Kidney epithelial cell (primary cell): ENCODE data around the gene JAKMIP3. TPM values are rescaled to one million over a fixed set of nuclear protein-coding genes. Genes with fewer than 3 reads are reported as not detected.

Experiments used
- DNase-seq: peaks from one replicate; pipeline ENCODE4 v3.0.0-alpha.2; 2010; ENCODE audit warnings: low read depth
- H3K27me3 ChIP-seq: 2 replicates; pipeline ENCODE4 v1.6.0; 2011; ENCODE audit warnings: low read length; ENCODE audit not compliant: control insufficient read depth, insufficient read depth
- H3K36me3 ChIP-seq: 2 replicates; pipeline ENCODE4 v1.5.1; 2011; ENCODE audit warnings: low read length; ENCODE audit not compliant: control insufficient read depth, insufficient read depth
- H3K4me3 ChIP-seq: 2 replicates; pipeline ENCODE4 v1.5.1; 2011; ENCODE audit warnings: low read depth, mild to moderate bottlenecking, control low read depth, low read length
- CTCF ChIP-seq: IDR thresholded peaks from 2 replicates; pipeline ENCODE4 v1.5.1; 2011; ENCODE audit warnings: mild to moderate bottlenecking, moderate library complexity, low read length, control low read depth, inconsistent platforms; ENCODE audit not compliant: insufficient read depth, poor library complexity, severe bottlenecking
- total RNA-seq: library from RNA; depleted of rRNA; stranded (reverse); fragments of >200 nt; gene quantifications from 2 replicates; pipeline ENCODE4 v1.2.3, GENCODE V29; 2015

Gene JAKMIP3
- total RNA-seq, 1 donor from 2014 or later, result not detected

GRCh38 chr10:132030898-132031463 is 34.8 kb upstream of the JAKMIP3 start:
- no peaks in the 10 kb centered on the region for H3K36me3 ChIP-seq
- peaks cover 18% of the 10 kb centered on the region for H3K27me3 ChIP-seq
- no peak for TF ChIP-seq CTCF
- H3K4me3 ChIP-seq, result no peak overlapping the region
- DNase-seq, result no peak

GRCh38 chr10:132033632-132034031 is 32.1 kb upstream of the JAKMIP3 start:
- H3K36me3 ChIP-seq, result no peaks in the 10 kb centered on the region
- H3K27me3 ChIP-seq, result peaks cover 37% of the 10 kb centered on the region
- no peak overlapping the region for H3K4me3 ChIP-seq
- no peak for TF ChIP-seq CTCF
- no peak for DNase-seq

- no peak for TF ChIP-seq CTCF
- H3K27me3 ChIP-seq, result peaks cover 42% of the 10 kb centered on the region
- no peaks in the 10 kb centered on the region for H3K36me3 ChIP-seq
- no peak for DNase-seq
- no peak overlapping the region for H3K4me3 ChIP-seq
Observed at GRCh38 chr10:132035476-132035875, 30.3 kb upstream of the JAKMIP3 start.

GRCh38 chr10:132036153-132036886 is 29.4 kb upstream of the JAKMIP3 start:
- DNase-seq, result no peak
- Histone ChIP-seq H3K36me3 (no peaks in the 10 kb centered on the region), H3K27me3 (peaks cover 42% of the 10 kb centered on the region), H3K4me3 (peak overlapping the region; percentile 9)
- TF ChIP-seq CTCF, result no peak

- no peak for TF ChIP-seq CTCF
- Histone ChIP-seq H3K4me3 (peak overlapping the region; percentile 9), H3K27me3 (peaks cover 42% of the 10 kb centered on the region), H3K36me3 (no peaks in the 10 kb centered on the region)
- no peak for DNase-seq
Observed at GRCh38 chr10:132036887-132037675, 28.7 kb upstream of the JAKMIP3 start.
